Chondrocyte (in vitro differentiated cells): ENCODE data around the gene DSG2. TPM values are rescaled to one million over a fixed set of nuclear protein-coding genes. Genes with fewer than 3 reads are reported as not detected.

Experiments
- DNase-seq: peaks from one replicate; pipeline ENCODE4 v3.0.0; 2021; ENCODE audit warnings: mixed read lengths, low spot score
- H3K27ac Mint-ChIP-seq: one replicate; pipeline ENCODE4 v1.8.0; 2021; ENCODE audit warnings: mild to moderate bottlenecking, moderate library complexity, mixed read lengths; ENCODE audit not compliant: unreplicated experiment
- H3K27me3 Mint-ChIP-seq: 2 replicates; pipeline ENCODE4 v1.8.0; 2021; ENCODE audit warnings: low read depth, mixed read lengths
- H3K36me3 Mint-ChIP-seq: 2 replicates; pipeline ENCODE4 v1.8.0; 2021; ENCODE audit warnings: low read depth, mixed read lengths
- H3K4me1 Mint-ChIP-seq: 2 replicates; pipeline ENCODE4 v1.8.0; 2021; ENCODE audit warnings: low read depth, mild to moderate bottlenecking, mixed read lengths
- H3K4me3 Mint-ChIP-seq: one replicate; pipeline ENCODE4 v1.8.0; 2021; ENCODE audit warnings: mild to moderate bottlenecking, moderate library complexity, mixed read lengths; ENCODE audit not compliant: unreplicated experiment
- H3K9me3 Mint-ChIP-seq: 2 replicates; pipeline ENCODE4 v1.8.0; 2021; ENCODE audit warnings: low read depth, mixed read lengths
- CTCF ChIP-seq: fragments of 200-600 bp; sonication (generic); IDR thresholded peaks from 2 replicates; pipeline ENCODE4 v1.5.0; 2021; ENCODE audit warnings: antibody characterized with exemption, mild to moderate bottlenecking, moderate library complexity
- total RNA-seq: library from RNA; stranded (reverse); gene quantifications from 3 replicates; pipeline ENCODE4 v1.2.1, GENCODE V29; 2021

Gene DSG2
- total RNA-seq, 1 donor from 2014 or later: 45.0 TPM

DNA sequence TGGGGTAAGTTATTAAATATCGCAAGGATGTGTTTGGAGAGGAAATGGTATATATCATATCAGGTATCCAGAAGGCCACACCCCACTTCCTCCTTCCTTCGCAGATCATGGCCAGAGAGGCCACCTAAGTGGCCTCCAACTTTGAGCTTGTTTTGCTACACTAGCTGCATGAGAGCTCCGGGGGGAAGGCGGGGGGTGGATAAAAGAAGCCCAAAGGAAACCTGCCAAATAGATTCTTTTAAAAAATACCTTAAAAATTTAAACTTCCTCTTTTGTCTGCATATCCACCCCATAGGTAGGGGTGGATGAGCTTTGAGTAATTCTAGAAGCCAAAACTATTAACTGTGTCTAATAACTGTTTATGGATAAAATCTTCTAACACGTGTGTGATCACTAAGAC, 88.0 kb downstream of the DSG2 start:
- Mint-ChIP-seq H3K9me3 (no peaks in the 10 kb centered on the region), H3K4me3 (no peak overlapping the region), H3K4me1 (no peaks in the 10 kb centered on the region), H3K36me3 (no peaks in the 10 kb centered on the region), H3K27ac (no peak overlapping the region), H3K27me3 (no peaks in the 10 kb centered on the region)
- TF ChIP-seq CTCF: no peak
- DNase-seq: no peak

- Mint-ChIP-seq H3K4me3 (no peak overlapping the region), H3K9me3 (no peaks in the 10 kb centered on the region), H3K36me3 (no peaks in the 10 kb centered on the region), H3K4me1 (peaks cover 4% of the 10 kb centered on the region), H3K27me3 (no peaks in the 10 kb centered on the region), H3K27ac (no peak overlapping the region)
- TF ChIP-seq CTCF: no peak
- DNase-seq: no peak
These were observed 88.6 kb downstream of the DSG2 start for GRCh38 chr18:31586616-31587015.

GRCh38 chr18:31587529-31587928, 89.6 kb downstream of the DSG2 start:
- Mint-ChIP-seq H3K36me3 (no peaks in the 10 kb centered on the region), H3K4me1 (peaks cover 6% of the 10 kb centered on the region), H3K9me3 (no peaks in the 10 kb centered on the region), H3K27ac (no peak overlapping the region), H3K27me3 (no peaks in the 10 kb centered on the region), H3K4me3 (no peak overlapping the region)
- DNase-seq: no peak
- TF ChIP-seq CTCF: no peak

DNA sequence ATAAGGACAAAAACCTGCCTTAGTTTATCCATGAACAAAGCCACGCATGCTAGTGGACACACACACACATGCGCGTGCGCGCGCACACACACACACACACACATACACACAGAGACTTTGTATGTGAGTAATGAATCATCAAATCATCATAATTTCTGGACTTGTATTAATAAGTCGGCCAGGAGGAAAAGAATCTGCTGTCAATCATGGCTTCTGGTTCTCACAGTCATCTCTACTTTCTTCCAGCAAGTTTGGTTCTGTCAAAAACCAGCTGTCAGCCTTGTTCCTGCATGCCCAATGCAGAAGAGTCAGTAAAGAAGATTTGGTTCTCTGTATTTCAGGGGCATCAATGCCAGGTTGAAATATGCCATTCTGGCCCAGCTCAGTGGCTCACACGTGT, 92.6 kb downstream of the DSG2 start:
- peaks cover 6% of the 10 kb centered on the region for H3K4me1 Mint-ChIP-seq
- no peak overlapping the region for H3K4me3 Mint-ChIP-seq
- H3K9me3 Mint-ChIP-seq: peaks cover 2% of the 10 kb centered on the region
- H3K27me3 Mint-ChIP-seq: no peaks in the 10 kb centered on the region
- TF ChIP-seq CTCF: no peak
- H3K27ac Mint-ChIP-seq: no peak overlapping the region
- no peak for DNase-seq
- no peaks in the 10 kb centered on the region for H3K36me3 Mint-ChIP-seq

GRCh38 chr18:31591113-31591512, 93.1 kb downstream of the DSG2 start:
- H3K9me3 Mint-ChIP-seq: peaks cover 2% of the 10 kb centered on the region
- H3K27me3 Mint-ChIP-seq: no peaks in the 10 kb centered on the region
- no peak for TF ChIP-seq CTCF
- H3K4me3 Mint-ChIP-seq: no peak overlapping the region
- DNase-seq: no peak
- H3K36me3 Mint-ChIP-seq: no peaks in the 10 kb centered on the region
- H3K4me1 Mint-ChIP-seq: peaks cover 9% of the 10 kb centered on the region
- H3K27ac Mint-ChIP-seq: no peak overlapping the region
